ENCODE data around the gene RNF207. TPM values are rescaled to one million over a fixed set of nuclear protein-coding genes. Genes with fewer than 3 reads are reported as not detected.

The RNF207 gene
- total and polyA plus RNA-seq, 2 of the 13 experiments (the other 11 are each of a cell fraction or from before 2014, with no cell fraction given): 9.8 to 15.9 TPM

GRCh38 chr1:6260961-6261614 lies 55.2 kb downstream of the RNF207 start, which contains the start of gene GPR153 (continued):
- TF ChIP-seq ZNF407 (CRISPR knock-in tag; IDR thresholded peaks at IDR 0.05; ENCODE audit: not compliant biosample characterization) (no peak), ZSCAN30 (CRISPR knock-in tag; IDR thresholded peaks at IDR 0.05) (no peak), RNF2 (conservative IDR thresholded peaks at IDR 0.05; ENCODE audit: low read depth) (no peak), ZNF800 (CRISPR knock-in tag; IDR thresholded peaks at IDR 0.05) (peak; percentile 58; the same call in 1 of the 2 replicates), ZNF441 (CRISPR knock-in tag; IDR thresholded peaks at IDR 0.05; ENCODE audit: borderline replicate concordance) (no peak), ZNF550 (CRISPR knock-in tag; IDR thresholded peaks at IDR 0.05; ENCODE audit: borderline replicate concordance) (no peak), PRDM4 (CRISPR knock-in tag; IDR thresholded peaks at IDR 0.05; ENCODE audit: borderline replicate concordance) (no peak), ZNF709 (CRISPR knock-in tag; IDR thresholded peaks at IDR 0.05) (no peak), ZHX1 (CRISPR knock-in tag; IDR thresholded peaks at IDR 0.05; ENCODE audit: low read depth) (no peak), ETV5 (CRISPR knock-in tag; IDR thresholded peaks at IDR 0.05; ENCODE audit: borderline replicate concordance) (no peak), BCL3 (CRISPR knock-in tag; IDR thresholded peaks at IDR 0.05) (no peak)
